Measurements from ENCODE around the gene SUSD3. TPM values are rescaled to one million over a fixed set of nuclear protein-coding genes. Genes with fewer than 3 reads are reported as not detected.
A peak's percentile ranks its signal among the peaks of the same experiment; 100 is the strongest.

Gene SUSD3
- polyA plus RNA-seq, 4 donors = 3.7 to 10.1 (median 3.8) TPM; not detected in 1

DNA sequence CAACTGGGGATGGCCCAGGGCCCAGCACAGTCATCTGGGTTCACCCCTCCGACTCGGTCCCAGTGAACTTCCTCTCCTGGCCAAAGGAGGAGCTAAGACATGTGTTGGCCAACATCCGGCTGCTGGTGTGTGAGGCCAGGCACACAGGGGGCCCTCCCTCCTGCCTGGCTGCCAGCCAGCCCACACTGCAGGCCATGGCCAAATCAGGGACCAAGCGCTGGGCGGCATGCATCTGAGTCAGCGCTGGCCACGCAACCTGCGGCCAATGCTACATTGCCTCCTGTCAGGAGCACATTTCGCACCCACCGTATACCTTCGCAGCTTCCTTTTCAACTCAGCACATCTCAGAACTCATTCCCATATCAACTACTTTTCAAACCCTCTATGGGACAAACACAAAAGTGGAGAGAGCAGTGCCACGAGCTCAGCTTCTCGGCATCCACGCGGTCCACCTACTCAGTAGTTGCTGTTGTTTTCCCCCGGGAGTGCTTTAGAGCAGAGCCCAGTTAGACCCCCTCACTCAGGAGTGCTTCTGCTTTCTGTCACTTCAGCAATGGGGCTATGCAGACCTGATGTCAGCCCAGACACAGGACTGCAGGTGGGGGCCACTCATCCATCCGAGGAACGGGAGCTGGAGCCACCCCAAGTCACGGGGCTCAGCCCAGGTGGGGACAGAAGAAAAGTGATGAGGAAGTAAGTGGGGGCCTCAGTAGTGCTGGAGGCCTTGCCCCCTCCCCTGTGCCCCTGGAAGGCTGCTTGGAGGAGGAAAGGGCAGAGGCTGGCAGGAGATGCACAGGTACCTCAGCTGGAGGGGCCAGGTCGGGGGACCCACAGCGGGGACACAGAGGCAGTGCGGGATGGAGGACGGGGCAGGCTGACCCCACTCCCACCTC, 61.7 kb downstream of the SUSD3 start:
- H3K9me3 ChIP-seq (ENCODE audit: control insufficient read depth in 2 of 2, insufficient read depth in 1 of 2, low read depth in 1 of 2, low read length in 1 of 2) = no peaks in the 10 kb centered on the region
- no peak for FAIRE-seq
- WGBS, 3 donors = 52 to 59% (median 56%) methylated on average over 20 to 23 of the region's 23 CpGs
- peaks cover 0 to 56% (median 0%) of the 10 kb centered on the region in 3 donors for H3K36me3 ChIP-seq (ENCODE audit: control insufficient read depth in 3 of 3, insufficient read depth in 2 of 3, low read depth in 1 of 3, low read length in 3 of 3)
- DNase-seq = peak; percentile 55 to 71
- peak overlapping the region in 1 of 3 donors; percentile 71 for H3K27ac ChIP-seq (ENCODE audit: low read depth in 1 of 3, low read length in 2 of 3)
- H3K27me3 ChIP-seq (ENCODE audit: control insufficient read depth in 3 of 3, insufficient read depth in 3 of 3, low read length in 3 of 3) = no peaks in the 10 kb centered on the region
- no peak overlapping the region for H3K4me3 ChIP-seq (ENCODE audit: low read depth in 1 of 3, low read length in 3 of 3)
- peaks cover 0 to 17% (median 0%) of the 10 kb centered on the region in 3 donors for H3K4me1 ChIP-seq (ENCODE audit: control insufficient read depth in 3 of 3, insufficient read depth in 2 of 3, low read depth in 1 of 3, low read length in 2 of 3)

- no peak overlapping the region for H3K27ac ChIP-seq (ENCODE audit: low read depth in 1 of 3, low read length in 2 of 3)
- peaks cover 0 to 62% (median 0%) of the 10 kb centered on the region in 3 donors for H3K36me3 ChIP-seq (ENCODE audit: control insufficient read depth in 3 of 3, insufficient read depth in 2 of 3, low read depth in 1 of 3, low read length in 3 of 3)
- WGBS, 3 donors = 85 to 90% (median 86%) methylated on average over 10 to 11 of the region's 11 CpGs
- peaks cover 0 to 17% (median 0%) of the 10 kb centered on the region in 3 donors for H3K4me1 ChIP-seq (ENCODE audit: control insufficient read depth in 3 of 3, insufficient read depth in 2 of 3, low read depth in 1 of 3, low read length in 2 of 3)
- H3K9me3 ChIP-seq (ENCODE audit: control insufficient read depth in 2 of 2, insufficient read depth in 1 of 2, low read depth in 1 of 2, low read length in 1 of 2) = no peaks in the 10 kb centered on the region
- no peak for FAIRE-seq
- H3K4me3 ChIP-seq (ENCODE audit: low read depth in 1 of 3, low read length in 3 of 3) = no peak overlapping the region
- no peaks in the 10 kb centered on the region for H3K27me3 ChIP-seq (ENCODE audit: control insufficient read depth in 3 of 3, insufficient read depth in 3 of 3, low read length in 3 of 3)
- no peak for DNase-seq
Measured at GRCh38 chr9:93120846-93121315, 62.4 kb downstream of the SUSD3 start.

DNA sequence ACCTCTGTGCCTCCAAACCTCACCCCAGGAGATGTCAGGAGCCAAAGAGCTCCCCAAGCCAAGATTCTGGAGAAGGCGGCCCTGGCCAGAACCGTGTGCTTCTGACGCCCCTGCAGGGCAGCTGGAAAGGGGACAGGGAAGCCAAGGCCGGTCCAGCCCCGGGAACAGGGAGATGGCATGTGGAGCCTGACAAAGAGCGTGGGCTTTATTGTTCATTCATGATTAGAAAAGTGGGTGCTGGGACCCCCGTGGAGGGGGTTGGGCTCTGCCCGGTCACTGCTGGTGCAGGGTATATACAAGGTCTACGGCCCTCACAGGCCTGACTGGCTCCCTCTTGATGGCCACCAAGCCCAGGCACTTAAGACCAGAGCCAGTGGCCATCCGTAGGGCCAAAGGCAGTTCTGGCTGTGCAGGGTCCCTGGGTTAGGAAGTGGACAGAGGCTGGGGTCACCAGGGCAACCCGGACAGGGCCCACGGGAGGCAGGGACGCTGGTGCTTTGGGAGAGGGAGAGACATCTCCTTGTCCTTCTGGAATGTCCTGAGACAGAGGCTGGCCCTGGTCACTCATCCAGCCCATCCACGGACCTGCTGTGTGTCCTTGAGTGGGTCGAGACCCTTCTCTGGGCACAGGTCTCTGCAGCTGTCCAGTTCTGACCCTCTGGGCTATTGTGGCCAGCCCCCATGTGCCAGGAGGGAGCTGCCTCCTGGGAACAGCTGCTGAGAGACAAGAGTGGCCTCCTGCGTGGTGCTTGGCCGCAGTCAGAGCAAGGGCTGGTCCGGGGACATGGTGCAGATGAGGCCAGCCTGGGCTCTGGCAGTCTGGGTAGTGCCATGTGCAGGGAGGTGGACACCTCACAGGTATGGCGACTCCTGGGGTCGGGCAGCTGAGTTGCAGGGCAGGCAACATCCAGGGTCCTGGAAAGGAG, 63.1 kb downstream of the SUSD3 start:
- DNase-seq = no peak
- WGBS, 3 donors = 87 to 89% (median 87%) methylated on average over 20 of the region's 20 CpGs

DNA sequence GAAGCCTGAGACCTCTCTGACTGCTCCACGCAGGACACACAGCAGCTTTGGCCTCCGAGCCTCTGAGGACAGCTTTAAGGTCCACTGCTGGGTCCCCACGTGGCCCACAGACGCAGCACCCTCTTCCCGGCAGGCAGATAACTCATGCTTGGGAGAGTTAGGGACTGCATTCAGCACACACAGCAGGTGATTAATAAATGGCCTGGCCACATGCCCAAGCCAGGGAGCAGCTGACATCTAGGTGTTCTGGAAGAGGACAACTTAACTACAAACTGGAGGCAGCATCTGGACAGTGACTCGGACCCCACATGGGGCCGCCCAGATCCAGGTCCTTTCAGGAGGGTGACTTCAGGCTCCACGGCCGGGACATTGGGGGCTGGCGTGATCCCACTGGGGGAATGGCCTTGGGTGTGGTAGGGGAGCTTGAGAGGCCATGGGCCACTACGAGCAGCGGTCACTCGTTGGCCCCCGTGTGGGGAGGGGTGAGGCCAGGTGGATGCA, 64.3 kb downstream of the SUSD3 start:
- Histone ChIP-seq H3K27ac (ENCODE audit: low read depth in 1 of 3, low read length in 2 of 3) (no peak overlapping the region), H3K27me3 (ENCODE audit: control insufficient read depth in 3 of 3, insufficient read depth in 3 of 3, low read length in 3 of 3) (no peaks in the 10 kb centered on the region), H3K9me3 (ENCODE audit: control insufficient read depth in 2 of 2, insufficient read depth in 1 of 2, low read depth in 1 of 2, low read length in 1 of 2) (no peaks in the 10 kb centered on the region), H3K4me3 (ENCODE audit: low read depth in 1 of 3, low read length in 3 of 3) (no peak overlapping the region), H3K4me1 (ENCODE audit: control insufficient read depth in 3 of 3, insufficient read depth in 2 of 3, low read depth in 1 of 3, low read length in 2 of 3) (peaks cover 0 to 25% (median 0%) of the 10 kb centered on the region in 3 donors), H3K36me3 (ENCODE audit: control insufficient read depth in 3 of 3, insufficient read depth in 2 of 3, low read depth in 1 of 3, low read length in 3 of 3) (peaks cover 0 to 73% (median 0%) of the 10 kb centered on the region in 3 donors)
- DNase-seq (no peak), FAIRE-seq (no peak)
- 89 to 91% (median 91%) methylated on average over 14 of the region's 14 CpGs for WGBS, 3 donors

More for the DNA sequence above, 63.1 kb downstream of the SUSD3 start:
- no peak overlapping the region for H3K4me3 ChIP-seq (ENCODE audit: low read depth in 1 of 3, low read length in 3 of 3)
- peaks cover 0 to 69% (median 0%) of the 10 kb centered on the region in 3 donors for H3K36me3 ChIP-seq (ENCODE audit: control insufficient read depth in 3 of 3, insufficient read depth in 2 of 3, low read depth in 1 of 3, low read length in 3 of 3)
- H3K27ac ChIP-seq (ENCODE audit: low read depth in 1 of 3, low read length in 2 of 3) = no peak overlapping the region
- no peak for FAIRE-seq
- peaks cover 0 to 19% (median 0%) of the 10 kb centered on the region in 3 donors for H3K4me1 ChIP-seq (ENCODE audit: control insufficient read depth in 3 of 3, insufficient read depth in 2 of 3, low read depth in 1 of 3, low read length in 2 of 3)
- H3K27me3 ChIP-seq (ENCODE audit: control insufficient read depth in 3 of 3, insufficient read depth in 3 of 3, low read length in 3 of 3) = no peaks in the 10 kb centered on the region
- H3K9me3 ChIP-seq (ENCODE audit: control insufficient read depth in 2 of 2, insufficient read depth in 1 of 2, low read depth in 1 of 2, low read length in 1 of 2) = no peaks in the 10 kb centered on the region

DNA sequence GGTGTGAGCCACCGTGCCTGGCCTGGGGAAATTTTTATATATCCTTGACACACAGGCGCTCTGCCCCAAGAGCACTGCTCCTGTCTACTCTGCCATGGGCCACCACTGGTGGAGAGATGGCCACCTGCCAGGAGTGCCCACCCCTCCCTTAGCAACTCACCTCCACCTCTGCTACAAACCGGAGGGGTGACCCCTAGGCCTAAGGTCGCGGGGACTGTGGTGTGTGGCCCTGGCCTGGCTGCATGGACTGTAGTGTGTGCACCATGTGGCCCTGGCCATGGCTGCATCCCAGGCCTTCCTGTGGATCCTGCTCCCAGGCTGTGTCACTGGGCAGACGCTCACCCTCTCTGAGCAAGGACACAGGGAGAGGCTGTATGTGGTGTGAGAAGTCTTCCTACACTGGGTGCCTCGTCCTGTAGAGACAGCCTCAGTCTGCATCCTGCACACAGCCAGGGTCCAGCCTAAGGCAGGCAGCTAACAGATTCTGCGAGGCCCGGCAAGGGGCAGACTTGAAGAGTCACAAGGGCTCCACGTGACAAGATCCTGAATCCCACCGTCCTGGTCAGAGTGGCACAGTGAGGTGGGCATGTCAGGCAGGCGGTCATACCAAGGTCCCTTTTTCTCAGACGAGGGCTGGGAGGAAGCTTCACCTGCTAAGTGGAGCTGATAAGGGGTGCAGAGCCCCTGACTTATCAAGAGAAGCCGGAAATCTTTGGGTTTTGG, 65.2 kb downstream of the SUSD3 start:
- WGBS, 3 donors = 81 to 83% (median 83%) methylated on average over 14 of the region's 14 CpGs
- H3K27ac ChIP-seq (ENCODE audit: low read depth in 1 of 3, low read length in 2 of 3) = no peak overlapping the region
- peaks cover 0 to 25% (median 0%) of the 10 kb centered on the region in 3 donors for H3K4me1 ChIP-seq (ENCODE audit: control insufficient read depth in 3 of 3, insufficient read depth in 2 of 3, low read depth in 1 of 3, low read length in 2 of 3)
- H3K27me3 ChIP-seq (ENCODE audit: control insufficient read depth in 3 of 3, insufficient read depth in 3 of 3, low read length in 3 of 3) = no peaks in the 10 kb centered on the region
- no peaks in the 10 kb centered on the region for H3K9me3 ChIP-seq (ENCODE audit: control insufficient read depth in 2 of 2, insufficient read depth in 1 of 2, low read depth in 1 of 2, low read length in 1 of 2)
- peaks cover 0 to 81% (median 0%) of the 10 kb centered on the region in 3 donors for H3K36me3 ChIP-seq (ENCODE audit: control insufficient read depth in 3 of 3, insufficient read depth in 2 of 3, low read depth in 1 of 3, low read length in 3 of 3)
- FAIRE-seq (no peak), DNase-seq (no peak)
- no peak overlapping the region for H3K4me3 ChIP-seq (ENCODE audit: low read depth in 1 of 3, low read length in 3 of 3)

DNA sequence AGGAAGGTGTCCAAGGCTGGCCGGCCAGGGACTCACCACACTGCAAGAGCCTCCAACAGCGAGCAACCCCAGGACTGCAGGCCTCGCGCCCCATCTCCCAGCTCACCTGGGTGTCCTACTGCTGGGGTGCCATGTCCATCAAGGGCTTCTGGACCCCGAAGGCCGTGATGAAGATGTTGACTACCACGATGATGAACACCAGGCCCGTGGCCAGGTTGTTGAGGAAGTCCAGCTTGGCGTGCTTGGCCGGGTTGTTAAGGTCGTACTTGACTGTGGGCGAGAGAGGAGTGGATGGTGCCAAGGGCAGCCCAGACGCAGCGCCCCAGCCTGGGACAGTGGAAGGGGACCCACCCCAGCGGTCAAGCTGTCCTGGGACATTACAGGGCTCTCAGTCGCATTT, 66.3 kb downstream of the SUSD3 start:
- H3K9me3 ChIP-seq (ENCODE audit: control insufficient read depth in 2 of 2, insufficient read depth in 1 of 2, low read depth in 1 of 2, low read length in 1 of 2) = no peaks in the 10 kb centered on the region
- WGBS, 3 donors = 93 to 94% (median 94%) methylated on average over 16 of the region's 16 CpGs
- peaks cover 0 to 20% (median 0%) of the 10 kb centered on the region in 3 donors for H3K4me1 ChIP-seq (ENCODE audit: control insufficient read depth in 3 of 3, insufficient read depth in 2 of 3, low read depth in 1 of 3, low read length in 2 of 3)
- no peak overlapping the region for H3K4me3 ChIP-seq (ENCODE audit: low read depth in 1 of 3, low read length in 3 of 3)
- no peak for FAIRE-seq
- no peak for DNase-seq
- H3K27ac ChIP-seq (ENCODE audit: low read depth in 1 of 3, low read length in 2 of 3) = no peak overlapping the region
- H3K36me3 ChIP-seq (ENCODE audit: control insufficient read depth in 3 of 3, insufficient read depth in 2 of 3, low read depth in 1 of 3, low read length in 3 of 3) = peaks cover 0 to 88% (median 0%) of the 10 kb centered on the region in 3 donors
- no peaks in the 10 kb centered on the region for H3K27me3 ChIP-seq (ENCODE audit: control insufficient read depth in 3 of 3, insufficient read depth in 3 of 3, low read length in 3 of 3)

DNA sequence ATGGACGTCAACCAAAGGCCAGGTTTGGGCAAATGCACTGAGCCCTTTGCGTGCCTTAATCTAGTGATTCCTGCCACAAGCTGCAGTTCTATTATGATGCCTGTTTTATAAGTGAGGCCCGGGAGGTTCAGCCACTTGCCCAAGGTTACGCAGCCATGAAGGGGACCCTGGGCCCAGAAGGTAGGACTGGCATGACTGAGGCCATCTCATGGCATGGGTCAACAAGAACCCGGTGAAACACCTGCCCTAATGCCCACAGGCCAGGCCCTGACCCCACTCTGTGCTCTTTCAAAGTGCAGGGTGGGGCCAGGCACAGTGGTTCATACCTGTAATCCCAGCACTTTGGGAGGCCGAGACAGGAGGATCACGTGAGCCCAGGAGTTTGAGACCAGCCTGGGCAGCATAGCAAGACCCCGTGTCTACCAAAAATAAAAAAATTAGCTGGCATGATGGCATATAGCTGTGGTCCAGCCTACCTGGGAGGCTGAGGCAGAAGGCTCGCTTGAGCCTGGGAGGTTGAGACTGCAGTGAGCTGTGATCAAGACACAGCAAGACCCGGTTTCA, 66.9 kb downstream of the SUSD3 start:
- no peak overlapping the region for H3K27ac ChIP-seq (ENCODE audit: low read depth in 1 of 3, low read length in 2 of 3)
- FAIRE-seq = no peak
- DNase-seq = no peak
- 94 to 96% (median 95%) methylated on average over 10 of the region's 10 CpGs for WGBS, 3 donors
- peaks cover 0 to 89% (median 0%) of the 10 kb centered on the region in 3 donors for H3K36me3 ChIP-seq (ENCODE audit: control insufficient read depth in 3 of 3, insufficient read depth in 2 of 3, low read depth in 1 of 3, low read length in 3 of 3)
- no peaks in the 10 kb centered on the region for H3K27me3 ChIP-seq (ENCODE audit: control insufficient read depth in 3 of 3, insufficient read depth in 3 of 3, low read length in 3 of 3)
- no peaks in the 10 kb centered on the region for H3K9me3 ChIP-seq (ENCODE audit: control insufficient read depth in 2 of 2, insufficient read depth in 1 of 2, low read depth in 1 of 2, low read length in 1 of 2)
- H3K4me1 ChIP-seq (ENCODE audit: control insufficient read depth in 3 of 3, insufficient read depth in 2 of 3, low read depth in 1 of 3, low read length in 2 of 3) = peaks cover 0 to 15% (median 0%) of the 10 kb centered on the region in 3 donors
- H3K4me3 ChIP-seq (ENCODE audit: low read depth in 1 of 3, low read length in 3 of 3) = no peak overlapping the region
